ENCODE results near the gene ARRDC4.
A peak's percentile ranks its signal among the peaks of the same experiment; 100 is the strongest.

ARRDC4 gene

DNA sequence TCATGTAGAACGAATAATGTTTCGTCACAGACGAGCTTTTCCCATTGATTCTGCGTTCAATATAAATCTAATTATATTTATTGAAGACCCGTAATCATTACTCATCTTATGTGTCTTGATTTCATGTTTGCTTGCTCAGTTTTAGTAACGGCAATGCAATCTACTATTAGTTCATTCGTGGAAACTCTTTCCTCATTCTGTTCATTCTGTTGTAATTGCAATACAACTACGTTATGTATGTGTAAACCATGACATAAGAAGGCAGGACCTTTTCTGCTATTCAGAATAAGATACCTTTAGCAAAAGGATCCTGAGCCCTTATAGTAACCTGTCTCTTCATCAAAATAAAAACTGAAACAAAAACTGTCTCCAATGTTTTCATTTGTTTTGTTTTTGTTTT is 6.8 kb upstream of the ARRDC4 start:
- no peak overlapping the region for H3K4me3 ChIP-seq (replicated peaks in 1 of 2; ENCODE audit: low read depth in 2 of 2, low read length in 2 of 2)
- DNase-seq (ENCODE audit: low read depth in 2 of 2) = no peak
- TF ChIP-seq, protein P1, sequence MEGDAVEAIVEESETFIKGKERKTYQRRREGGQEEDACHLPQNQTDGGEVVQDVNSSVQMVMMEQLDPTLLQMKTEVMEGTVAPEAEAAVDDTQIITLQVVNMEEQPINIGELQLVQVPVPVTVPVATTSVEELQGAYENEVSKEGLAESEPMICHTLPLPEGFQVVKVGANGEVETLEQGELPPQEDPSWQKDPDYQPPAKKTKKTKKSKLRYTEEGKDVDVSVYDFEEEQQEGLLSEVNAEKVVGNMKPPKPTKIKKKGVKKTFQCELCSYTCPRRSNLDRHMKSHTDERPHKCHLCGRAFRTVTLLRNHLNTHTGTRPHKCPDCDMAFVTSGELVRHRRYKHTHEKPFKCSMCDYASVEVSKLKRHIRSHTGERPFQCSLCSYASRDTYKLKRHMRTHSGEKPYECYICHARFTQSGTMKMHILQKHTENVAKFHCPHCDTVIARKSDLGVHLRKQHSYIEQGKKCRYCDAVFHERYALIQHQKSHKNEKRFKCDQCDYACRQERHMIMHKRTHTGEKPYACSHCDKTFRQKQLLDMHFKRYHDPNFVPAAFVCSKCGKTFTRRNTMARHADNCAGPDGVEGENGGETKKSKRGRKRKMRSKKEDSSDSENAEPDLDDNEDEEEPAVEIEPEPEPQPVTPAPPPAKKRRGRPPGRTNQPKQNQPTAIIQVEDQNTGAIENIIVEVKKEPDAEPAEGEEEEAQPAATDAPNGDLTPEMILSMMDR (IDR thresholded peaks at IDR 0.05; ENCODE audit: low read depth, low read length) = no peak

DNA sequence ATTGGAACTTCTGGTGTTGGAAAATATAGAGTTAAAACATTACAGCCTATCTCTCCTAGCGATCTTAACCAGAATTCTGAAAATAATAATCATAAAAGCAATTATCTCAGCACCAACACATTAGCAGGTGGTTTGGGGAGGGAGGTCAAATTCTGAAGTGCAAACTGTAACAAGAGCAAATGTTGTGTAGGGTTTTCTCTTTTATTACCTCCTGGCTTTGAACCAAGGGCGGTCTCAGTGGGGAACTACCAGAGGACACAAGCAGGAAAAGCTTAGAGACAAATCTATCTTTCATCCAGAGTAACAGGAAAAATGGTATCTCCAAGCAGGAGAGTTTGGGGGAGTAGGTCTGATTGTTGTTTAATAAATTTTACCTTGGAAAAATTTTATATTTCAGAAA is 5.5 kb upstream of the ARRDC4 start:
- TF ChIP-seq, protein P1 (IDR thresholded peaks at IDR 0.05; ENCODE audit: low read depth, low read length) = no peak
- no peak for DNase-seq (ENCODE audit: low read depth in 2 of 2)
- H3K4me3 ChIP-seq (replicated peaks in 1 of 2; ENCODE audit: low read depth in 2 of 2, low read length in 2 of 2) = no peak overlapping the region

DNA sequence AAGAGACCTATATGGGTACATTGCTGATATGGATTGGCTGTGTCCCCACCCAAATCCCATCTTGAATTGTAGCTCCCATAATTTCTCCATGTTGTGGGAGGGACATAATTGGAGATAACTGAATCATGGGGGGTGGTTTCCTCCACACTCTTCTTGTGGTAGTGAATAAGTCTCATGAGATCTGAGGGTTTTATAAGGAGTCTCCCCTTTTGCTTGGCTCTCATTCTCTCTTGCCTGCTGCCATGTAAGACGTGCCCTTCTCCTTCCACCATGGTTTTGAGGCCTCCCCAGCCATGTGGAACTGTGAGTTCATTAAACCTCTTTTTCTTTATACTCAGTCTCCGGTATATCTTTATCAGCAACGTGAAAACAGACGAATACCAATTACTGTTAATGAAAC is 5.0 kb upstream of the ARRDC4 start:
- TF ChIP-seq, protein P1 (IDR thresholded peaks at IDR 0.05; ENCODE audit: low read depth, low read length) = no peak
- no peak for DNase-seq (ENCODE audit: low read depth in 2 of 2)
- H3K4me3 ChIP-seq (replicated peaks in 1 of 2; ENCODE audit: low read depth in 2 of 2, low read length in 2 of 2) = no peak overlapping the region

DNA sequence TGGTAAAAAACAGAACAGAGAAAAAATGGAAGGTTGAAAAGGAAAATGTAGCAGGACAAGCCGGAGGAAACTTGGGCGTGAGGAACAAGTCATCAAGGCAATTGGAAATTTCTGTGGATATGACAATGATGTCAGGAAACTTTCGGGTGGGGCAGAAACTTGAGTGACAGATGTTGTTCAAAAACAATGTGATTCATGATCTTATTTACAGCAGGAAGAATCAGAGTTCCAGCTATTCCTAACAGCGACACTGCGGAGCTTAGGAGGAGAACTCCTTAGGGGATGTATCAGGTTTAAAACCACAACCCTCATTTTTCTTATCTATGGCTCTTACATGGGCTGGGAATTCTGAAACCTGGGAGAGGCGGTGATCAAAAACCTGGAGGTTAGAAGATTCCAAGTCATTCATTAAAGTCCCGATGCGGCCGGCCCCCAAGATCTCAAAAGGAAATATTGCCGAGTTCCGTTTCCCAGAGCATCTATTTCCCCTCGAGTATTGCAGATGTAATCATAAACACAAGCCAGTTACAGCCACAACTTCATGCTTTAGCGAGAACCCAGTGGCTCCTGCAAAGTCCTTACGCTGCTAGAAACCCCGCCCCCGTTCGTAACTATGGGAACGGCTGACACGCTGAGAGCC is 659 bp upstream of the ARRDC4 start:
- no peak for DNase-seq (ENCODE audit: low read depth in 2 of 2)
- peak overlapping the region; percentile 40 to 43 for H3K4me3 ChIP-seq (replicated peaks in 1 of 2; ENCODE audit: low read depth in 2 of 2, low read length in 2 of 2)
- TF ChIP-seq, protein P1 (IDR thresholded peaks at IDR 0.05; ENCODE audit: low read depth, low read length) = no peak

DNA sequence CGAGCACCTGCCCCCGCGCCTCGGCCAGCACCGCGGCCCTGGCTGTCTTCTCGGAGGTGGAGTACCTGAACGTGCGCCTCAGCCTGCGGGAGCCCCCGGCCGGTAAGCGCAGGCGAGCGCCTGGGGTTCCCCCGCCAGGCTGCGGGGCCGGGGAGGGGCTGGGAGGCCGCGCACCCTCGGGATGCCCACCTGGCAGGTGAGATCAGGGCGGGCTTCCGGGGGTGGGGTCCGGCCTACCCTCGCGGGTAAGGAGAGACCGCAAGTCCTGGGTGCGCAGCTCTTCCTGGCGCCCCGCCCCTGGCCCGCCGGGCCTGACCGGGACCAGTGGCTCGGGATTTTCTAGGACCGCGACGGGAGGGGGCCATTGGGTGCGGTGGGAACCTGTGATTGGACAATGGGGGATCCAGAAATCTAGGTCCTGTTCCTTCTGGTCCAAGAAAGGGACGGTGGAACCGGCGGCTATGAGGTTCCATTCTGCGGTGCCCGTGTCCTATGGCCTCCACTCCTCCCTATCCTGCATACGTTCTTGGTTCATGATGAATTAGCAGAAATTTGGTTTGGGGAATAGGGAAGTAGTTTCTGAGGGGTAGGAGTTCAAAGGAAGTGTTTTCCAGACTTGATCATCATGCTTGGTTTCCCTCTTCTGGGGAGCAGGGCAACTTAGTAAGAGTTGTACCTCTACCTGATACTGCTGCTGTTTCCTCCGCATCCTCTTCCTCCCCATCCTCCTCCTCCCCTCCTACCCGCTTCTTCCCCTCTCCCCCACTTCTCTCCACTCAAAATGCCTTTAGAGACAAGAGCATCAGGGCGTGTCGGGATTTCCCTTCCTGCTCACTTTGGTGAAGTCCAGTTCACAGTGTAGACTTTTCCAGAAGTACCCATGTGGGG is 808 bp downstream of the ARRDC4 start:
- DNase-seq (ENCODE audit: low read depth in 2 of 2) = peak; percentile 18 to 24
- H3K4me3 ChIP-seq (replicated peaks in 1 of 2; ENCODE audit: low read depth in 2 of 2, low read length in 2 of 2) = peak overlapping the region; percentile 79
- TF ChIP-seq, protein P1 (IDR thresholded peaks at IDR 0.05; ENCODE audit: low read depth, low read length) = no peak

DNA sequence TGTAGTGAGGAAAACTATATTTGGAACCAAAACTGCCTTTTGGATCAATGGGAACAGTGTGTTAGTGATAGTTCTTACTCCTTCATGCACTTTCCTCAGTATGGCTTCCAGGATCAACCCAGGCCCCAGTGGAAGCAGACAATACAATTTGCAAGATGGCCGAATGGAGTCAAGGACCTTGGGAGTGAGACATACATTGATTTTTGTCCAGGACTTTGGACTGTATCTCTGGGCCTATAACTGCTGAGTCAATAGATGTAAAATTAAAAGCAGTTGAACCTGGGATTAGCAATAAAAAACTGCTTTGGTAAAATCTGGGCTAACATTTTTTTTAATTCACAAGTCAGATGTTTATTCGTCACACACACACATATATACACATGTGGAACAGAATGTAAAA is 1.8 kb downstream of the ARRDC4 start:
- TF ChIP-seq, protein P1 (IDR thresholded peaks at IDR 0.05; ENCODE audit: low read depth, low read length) = no peak
- DNase-seq (ENCODE audit: low read depth in 2 of 2) = no peak
- H3K4me3 ChIP-seq (replicated peaks in 1 of 2; ENCODE audit: low read depth in 2 of 2, low read length in 2 of 2) = no peak overlapping the region

Measured in cardiac fibroblast (primary cell).